Measurements from ENCODE around the gene LYPD6.
"Not testable (repeated sequence)": the region's sequence is repeated elsewhere in the genome, so short reads cannot be mapped to it uniquely, and the experiment has no call there.

LYPD6 gene

GRCh38 chr2:149330127-149331022 is at the start of gene LYPD6:
Gene LYPD6 (plus strand): TSS chr2:149330587. CDS start chr2:149437709, 107,122 bp downstream.
- TF ChIP-seq JUND (IDR thresholded peaks at IDR 0.05; ENCODE audit: low read depth) = no peak
- peak; percentile 84 to 87 for DNase-seq (ENCODE audit: low read depth in 1 of 2, low spot score in 1 of 2)
- in situ Hi-C loops (cut with HindIII; ENCODE audit: low pct_unique_long_range_greater_than_20kb, low sequenced_read_pairs) = no loop called here

GRCh38 chr2:149281441-149281840 is 48.9 kb upstream of the LYPD6 start:
- TF ChIP-seq JUND (IDR thresholded peaks at IDR 0.05; ENCODE audit: low read depth) = no peak
- in situ Hi-C loops (cut with HindIII; ENCODE audit: low pct_unique_long_range_greater_than_20kb, low sequenced_read_pairs) = no loop called here
- DNase-seq (ENCODE audit: low read depth in 1 of 2, low spot score in 1 of 2) = no peak

GRCh38 chr2:149290662-149291061 is 39.7 kb upstream of the LYPD6 start:
- in situ Hi-C loops (cut with HindIII; ENCODE audit: low pct_unique_long_range_greater_than_20kb, low sequenced_read_pairs) = no loop called here
- DNase-seq (ENCODE audit: low read depth in 1 of 2, low spot score in 1 of 2) = peak in 1 of 2 experiments; percentile 1
- TF ChIP-seq JUND (IDR thresholded peaks at IDR 0.05; ENCODE audit: low read depth) = no peak

GRCh38 chr2:149291881-149292280 is 38.5 kb upstream of the LYPD6 start:
- DNase-seq (ENCODE audit: low read depth in 1 of 2, low spot score in 1 of 2) = no peak
- in situ Hi-C loops (cut with HindIII; ENCODE audit: low pct_unique_long_range_greater_than_20kb, low sequenced_read_pairs) = no loop called here
- no peak for TF ChIP-seq JUND (IDR thresholded peaks at IDR 0.05; ENCODE audit: low read depth)

GRCh38 chr2:149296031-149296430 is 34.4 kb upstream of the LYPD6 start:
- DNase-seq (ENCODE audit: low read depth in 1 of 2, low spot score in 1 of 2) = no peak
- in situ Hi-C loops (cut with HindIII; ENCODE audit: low pct_unique_long_range_greater_than_20kb, low sequenced_read_pairs) = no loop called here
- no peak for TF ChIP-seq JUND (IDR thresholded peaks at IDR 0.05; ENCODE audit: low read depth)

- in situ Hi-C loops (cut with HindIII; ENCODE audit: low pct_unique_long_range_greater_than_20kb, low sequenced_read_pairs) = no loop called here
- no peak for DNase-seq (ENCODE audit: low read depth in 1 of 2, low spot score in 1 of 2)
These were observed 23.4 kb upstream of the LYPD6 start for GRCh38 chr2:149307014-149307413.

GRCh38 chr2:149310349-149310748 is 20.0 kb upstream of the LYPD6 start:
- DNase-seq (ENCODE audit: low read depth in 1 of 2, low spot score in 1 of 2) = no peak
- in situ Hi-C loops (cut with HindIII; ENCODE audit: low pct_unique_long_range_greater_than_20kb, low sequenced_read_pairs) = no loop called here
- TF ChIP-seq JUND (IDR thresholded peaks at IDR 0.05; ENCODE audit: low read depth) = no peak

More at GRCh38 chr2:149307014-149307413, 23.4 kb upstream of the LYPD6 start:
- TF ChIP-seq JUND (IDR thresholded peaks at IDR 0.05; ENCODE audit: low read depth) = no peak

- in situ Hi-C loops (cut with HindIII; ENCODE audit: low pct_unique_long_range_greater_than_20kb, low sequenced_read_pairs) = no loop called here
- DNase-seq (ENCODE audit: low read depth in 1 of 2, low spot score in 1 of 2) = no peak
- no peak for TF ChIP-seq JUND (IDR thresholded peaks at IDR 0.05; ENCODE audit: low read depth)
These were observed 18.3 kb upstream of the LYPD6 start for GRCh38 chr2:149312039-149312438.

GRCh38 chr2:149313512-149313972 is 16.8 kb upstream of the LYPD6 start:
- peak; percentile 58 to 64 for DNase-seq (ENCODE audit: low read depth in 1 of 2, low spot score in 1 of 2)
- in situ Hi-C loops (cut with HindIII; ENCODE audit: low pct_unique_long_range_greater_than_20kb, low sequenced_read_pairs) = no loop called here
- TF ChIP-seq JUND (IDR thresholded peaks at IDR 0.05; ENCODE audit: low read depth) = no peak

GRCh38 chr2:149314687-149315086 is 15.7 kb upstream of the LYPD6 start:
- in situ Hi-C loops (cut with HindIII; ENCODE audit: low pct_unique_long_range_greater_than_20kb, low sequenced_read_pairs) = no loop called here
- no peak for TF ChIP-seq JUND (IDR thresholded peaks at IDR 0.05; ENCODE audit: low read depth)

GRCh38 chr2:149315461-149315860 is 14.9 kb upstream of the LYPD6 start:
- no peak for TF ChIP-seq JUND (IDR thresholded peaks at IDR 0.05; ENCODE audit: low read depth)
- DNase-seq (ENCODE audit: low read depth in 1 of 2, low spot score in 1 of 2) = no peak
- in situ Hi-C loops (cut with HindIII; ENCODE audit: low pct_unique_long_range_greater_than_20kb, low sequenced_read_pairs) = no loop called here

More at GRCh38 chr2:149314687-149315086, 15.7 kb upstream of the LYPD6 start:
- no peak for DNase-seq (ENCODE audit: low read depth in 1 of 2, low spot score in 1 of 2)

GRCh38 chr2:149318566-149318965 is 11.8 kb upstream of the LYPD6 start:
- in situ Hi-C loops (cut with HindIII; ENCODE audit: low pct_unique_long_range_greater_than_20kb, low sequenced_read_pairs); DNase-seq (ENCODE audit: low read depth in 1 of 2, low spot score in 1 of 2): not testable (repeated sequence)

- in situ Hi-C loops (cut with HindIII; ENCODE audit: low pct_unique_long_range_greater_than_20kb, low sequenced_read_pairs) = no loop called here
- TF ChIP-seq JUND (IDR thresholded peaks at IDR 0.05; ENCODE audit: low read depth) = no peak
These were observed 10.0 kb upstream of the LYPD6 start for GRCh38 chr2:149320362-149320761.

More at GRCh38 chr2:149320362-149320761, 10.0 kb upstream of the LYPD6 start:
- DNase-seq (ENCODE audit: low read depth in 1 of 2, low spot score in 1 of 2) = no peak
